H9 (cell line): ENCODE results near the gene SYT7. TPM values are rescaled to one million over a fixed set of nuclear protein-coding genes. Genes with fewer than 3 reads are reported as not detected.

ENCODE experiments used
- DNase-seq: peaks from one replicate; pipeline ENCODE4 v3.0.0-alpha.2; 2017
- H2AFZ ChIP-seq: one replicate; pipeline ENCODE4 v1.6.1; 2013; ENCODE audit warnings: mild to moderate bottlenecking, low read length, control low read depth, moderate library complexity
- H2AK5ac ChIP-seq: 2 replicates; pipeline ENCODE4 v1.6.1; 2013; ENCODE audit warnings: low read length, control low read depth, mixed read lengths; ENCODE audit not compliant: insufficient read length
- H2BK120ac ChIP-seq: one replicate; pipeline ENCODE4 v1.6.1; 2013; ENCODE audit warnings: low read depth, mild to moderate bottlenecking, low read length, control low read depth, inconsistent platforms; ENCODE audit not compliant: poor library complexity, severe bottlenecking
- H2BK12ac ChIP-seq: 2 replicates; pipeline ENCODE4 v1.6.1; 2013; ENCODE audit warnings: low read length, control low read depth, mixed read lengths, low read depth; ENCODE audit not compliant: insufficient read length
- H2BK15ac ChIP-seq: 2 replicates; pipeline ENCODE4 v1.6.1; 2013; ENCODE audit warnings: low read depth, low read length, control low read depth
- H2BK20ac ChIP-seq: one replicate; pipeline ENCODE4 v1.6.1; 2013; ENCODE audit warnings: low read depth, mild to moderate bottlenecking, low read length, control low read depth, inconsistent platforms; ENCODE audit not compliant: poor library complexity, severe bottlenecking
- H2BK5ac ChIP-seq: 2 replicates; pipeline ENCODE4 v1.6.1; 2013; ENCODE audit warnings: low read length, control low read depth, mixed read lengths; ENCODE audit not compliant: insufficient read length
- H3K14ac ChIP-seq: 2 replicates; pipeline ENCODE4 v1.6.1; 2013; ENCODE audit warnings: low read length, control low read depth; ENCODE audit not compliant: insufficient read depth
- H3K18ac ChIP-seq: 2 replicates; pipeline ENCODE4 v1.6.1; 2013; ENCODE audit warnings: low read depth, mild to moderate bottlenecking, mixed read lengths, low read length, control low read depth; ENCODE audit not compliant: insufficient read length
- H3K23ac ChIP-seq: 2 replicates; pipeline ENCODE4 v1.6.1; 2013; ENCODE audit warnings: low read length, control low read depth, mixed read lengths, low read depth; ENCODE audit not compliant: insufficient read length
- H3K23me2 ChIP-seq: 2 replicates; pipeline ENCODE4 v1.6.1; 2013; ENCODE audit warnings: low read depth, mild to moderate bottlenecking, mixed read lengths, low read length, control low read depth; ENCODE audit not compliant: insufficient read length, poor library complexity, severe bottlenecking
- H3K27ac ChIP-seq: 2 replicates; pipeline ENCODE4 v1.5.1; 2013; ENCODE audit warnings: low read length, control low read depth, mixed read lengths, low read depth; ENCODE audit not compliant: insufficient read length
- H3K27me3 ChIP-seq: 2 replicates; pipeline ENCODE4 v1.6.1; 2013; ENCODE audit warnings: low read length, control low read depth, inconsistent platforms; ENCODE audit not compliant: insufficient read depth
- H3K4ac ChIP-seq: 2 replicates; pipeline ENCODE4 v1.6.1; 2013; ENCODE audit warnings: low read depth, mild to moderate bottlenecking, control low read depth, inconsistent platforms, low read length, moderate library complexity
- H3K4me1 ChIP-seq: 2 replicates; pipeline ENCODE4 v1.6.1; 2013; ENCODE audit warnings: low read length, control low read depth, inconsistent platforms; ENCODE audit not compliant: insufficient read depth
- H3K4me2 ChIP-seq: 2 replicates; pipeline ENCODE4 v1.6.1; 2013; ENCODE audit warnings: low read length, control low read depth, mixed read lengths; ENCODE audit not compliant: insufficient read length, insufficient read depth
- H3K56ac ChIP-seq: 2 replicates; pipeline ENCODE4 v1.6.1; 2013; ENCODE audit warnings: low read depth, mild to moderate bottlenecking, mixed read lengths, low read length, control low read depth; ENCODE audit not compliant: insufficient read length
- H3K79me1 ChIP-seq: 2 replicates; pipeline ENCODE4 v1.6.1; 2013; ENCODE audit warnings: low read depth, mild to moderate bottlenecking, moderate library complexity, low read length, control low read depth, inconsistent platforms; ENCODE audit not compliant: insufficient read depth, poor library complexity, severe bottlenecking
- H3K79me2 ChIP-seq: 2 replicates; pipeline ENCODE4 v1.6.1; 2013; ENCODE audit warnings: low read length, control low read depth, inconsistent platforms; ENCODE audit not compliant: insufficient read depth
- H3K9ac ChIP-seq: 2 replicates; pipeline ENCODE4 v1.6.1; 2013; ENCODE audit warnings: low read length, control low read depth, mixed read lengths; ENCODE audit not compliant: insufficient read length; ENCODE audit errors: extremely low read depth
- H3K9me3 ChIP-seq: one replicate; pipeline ENCODE4 v1.6.1; 2013; ENCODE audit warnings: low read depth, low read length, inconsistent platforms; ENCODE audit not compliant: control insufficient read depth
- H3T11ph ChIP-seq: one replicate; pipeline ENCODE4 v1.6.1; 2013; ENCODE audit warnings: mild to moderate bottlenecking, low read length, control low read depth, inconsistent platforms
- H4K20me1 ChIP-seq: one replicate; pipeline ENCODE4 v1.6.1; 2013; ENCODE audit not compliant: control insufficient read depth, insufficient read length, insufficient read depth
- H4K5ac ChIP-seq: 2 replicates; pipeline ENCODE4 v1.6.1; 2013; ENCODE audit warnings: low read depth, mild to moderate bottlenecking, mixed read lengths, low read length, control low read depth; ENCODE audit not compliant: insufficient read length
- H4K8ac ChIP-seq: replicated peaks from 2 replicates; pipeline ENCODE4 v1.6.1; 2013; ENCODE audit warnings: low read length, control low read depth, mixed read lengths, low read depth; ENCODE audit not compliant: insufficient read length
- H4K91ac ChIP-seq: 2 replicates; pipeline ENCODE4 v1.6.1; 2013; ENCODE audit warnings: low read depth, mild to moderate bottlenecking, moderate library complexity, mixed read lengths, low read length, control low read depth; ENCODE audit not compliant: insufficient read length
- H3K27ac Mint-ChIP-seq, 3 experiments: 2 replicates in 2 of 3; 3 replicates in 1 of 3; pipeline ENCODE4 v1.8.0; 2020 to 2021; ENCODE audit warnings: mixed read lengths in 3 of 3, mild to moderate bottlenecking in 1 of 3, moderate library complexity in 1 of 3
- H3K27me3 Mint-ChIP-seq: 2 replicates; pipeline ENCODE4 v1.8.0; 2021; ENCODE audit warnings: low read depth, mild to moderate bottlenecking, moderate library complexity, mixed read lengths
- H3K36me3 Mint-ChIP-seq, 3 experiments: 2 replicates in 2 of 3; 3 replicates in 1 of 3; pipeline ENCODE4 v1.8.0; 2020 to 2021; ENCODE audit warnings: low read depth in 3 of 3, mixed read lengths in 3 of 3; ENCODE audit not compliant: insufficient read depth in 1 of 3
- H3K4me1 Mint-ChIP-seq, 2 experiments: 2 replicates each; pipeline ENCODE4 v1.8.0; 2020; ENCODE audit warnings: mixed read lengths in 2 of 2
- H3K4me3 Mint-ChIP-seq, 2 experiments: 2 replicates in 1 of 2; 3 replicates in 1 of 2; pipeline ENCODE4 v1.8.0; 2020 to 2021; ENCODE audit warnings: mild to moderate bottlenecking in 2 of 2, mixed read lengths in 2 of 2, moderate library complexity in 1 of 2
- H3K9me3 Mint-ChIP-seq, 2 experiments: 2 replicates in 1 of 2; 3 replicates in 1 of 2; pipeline ENCODE4 v1.8.0; 2020; ENCODE audit warnings: mild to moderate bottlenecking in 2 of 2, mixed read lengths in 2 of 2, moderate library complexity in 1 of 2
- WGBS: extraction: QIAGEN DNeasy Blood & Tissue Kit; methylation state at CpG from one replicate; pipeline ENCODE4 v1.1.7; 2013; ENCODE audit warnings: missing lambda C conversion rate, low lambda C conversion rate, mixed read lengths; ENCODE audit not compliant: insufficient read length; ENCODE audit errors: extremely low coverage; 5-methylcytosine and 5-hydroxymethylcytosine counted together
- total RNA-seq: library from RNA; stranded (reverse); gene quantifications from 2 replicates; pipeline ENCODE4 v1.2.1, GENCODE V29; 2021
- TF ChIP-seq, protein P1 (sequence below): fragments of 200-600 bp; sonication (generic); conservative IDR thresholded peaks from 3 replicates; pipeline ENCODE4 v1.8.0; 2021; ENCODE audit warnings: antibody characterized with exemption, mild to moderate bottlenecking

SYT7 gene
- total RNA-seq, 1 experiment from 2014 or later: 8.8 TPM

DNA sequence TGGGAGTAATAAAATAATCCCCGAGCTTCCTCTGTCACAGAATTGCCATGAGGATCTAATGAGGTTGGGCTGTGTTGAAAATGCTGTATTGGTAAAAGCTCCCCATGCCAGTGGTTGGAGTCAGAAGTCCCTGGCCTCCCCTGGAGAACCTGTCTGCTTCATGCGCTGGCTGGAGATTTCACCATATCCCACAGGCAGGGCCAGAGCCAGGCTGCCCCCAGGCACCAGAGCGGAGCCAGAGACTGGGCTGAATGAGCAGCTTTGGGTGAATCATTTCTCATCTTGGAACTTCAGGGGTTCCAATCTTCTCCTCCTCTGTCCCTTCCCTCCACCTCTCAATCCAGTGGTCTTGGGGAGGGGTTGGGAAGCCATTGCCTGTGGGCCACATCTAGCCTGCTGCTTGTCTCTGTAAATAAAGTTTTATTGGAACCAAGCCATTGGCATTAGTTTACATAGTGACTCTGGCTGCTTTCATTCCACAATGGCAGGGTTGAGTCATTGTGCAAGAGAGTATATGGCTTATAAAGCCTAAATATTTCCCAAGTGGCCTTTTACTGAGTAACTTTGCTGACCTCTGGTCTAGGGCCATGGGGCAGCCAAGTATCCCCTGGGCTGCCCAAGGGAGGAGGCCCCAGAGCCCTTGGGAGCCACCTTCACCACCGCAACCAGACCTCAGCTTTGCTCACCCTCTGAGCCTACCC lies 37.1 kb downstream of the SYT7 start:
- no peak overlapping the region for H4K91ac ChIP-seq
- H3K4me1 Mint-ChIP-seq: peaks cover 41 to 58% of the 10 kb centered on the region in 2 experiments
- H2BK120ac ChIP-seq: no peak overlapping the region
- TF ChIP-seq, protein P1, sequence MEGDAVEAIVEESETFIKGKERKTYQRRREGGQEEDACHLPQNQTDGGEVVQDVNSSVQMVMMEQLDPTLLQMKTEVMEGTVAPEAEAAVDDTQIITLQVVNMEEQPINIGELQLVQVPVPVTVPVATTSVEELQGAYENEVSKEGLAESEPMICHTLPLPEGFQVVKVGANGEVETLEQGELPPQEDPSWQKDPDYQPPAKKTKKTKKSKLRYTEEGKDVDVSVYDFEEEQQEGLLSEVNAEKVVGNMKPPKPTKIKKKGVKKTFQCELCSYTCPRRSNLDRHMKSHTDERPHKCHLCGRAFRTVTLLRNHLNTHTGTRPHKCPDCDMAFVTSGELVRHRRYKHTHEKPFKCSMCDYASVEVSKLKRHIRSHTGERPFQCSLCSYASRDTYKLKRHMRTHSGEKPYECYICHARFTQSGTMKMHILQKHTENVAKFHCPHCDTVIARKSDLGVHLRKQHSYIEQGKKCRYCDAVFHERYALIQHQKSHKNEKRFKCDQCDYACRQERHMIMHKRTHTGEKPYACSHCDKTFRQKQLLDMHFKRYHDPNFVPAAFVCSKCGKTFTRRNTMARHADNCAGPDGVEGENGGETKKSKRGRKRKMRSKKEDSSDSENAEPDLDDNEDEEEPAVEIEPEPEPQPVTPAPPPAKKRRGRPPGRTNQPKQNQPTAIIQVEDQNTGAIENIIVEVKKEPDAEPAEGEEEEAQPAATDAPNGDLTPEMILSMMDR: no peak
- no peaks in the 10 kb centered on the region; the same call in none of the 2 replicates for H3K27me3 Mint-ChIP-seq
- no peak overlapping the region for H3K23ac ChIP-seq
- no peaks in the 10 kb centered on the region for H3K27me3 ChIP-seq
- no peak overlapping the region for H2AK5ac ChIP-seq
- no peaks in the 10 kb centered on the region for H4K20me1 ChIP-seq
- H3K18ac ChIP-seq: no peak overlapping the region
- H2BK15ac ChIP-seq: no peak overlapping the region
- H3K23me2 ChIP-seq: peaks cover 3% of the 10 kb centered on the region
- no peaks in the 10 kb centered on the region for H3K79me2 ChIP-seq
- H3T11ph ChIP-seq: no peak overlapping the region
- no peak overlapping the region for H3K27ac Mint-ChIP-seq
- no peak overlapping the region for H3K56ac ChIP-seq
- no peak overlapping the region for H2BK20ac ChIP-seq
- no peak overlapping the region for H3K4me2 ChIP-seq
- no peak overlapping the region for H4K5ac ChIP-seq
- H3K14ac ChIP-seq: no peak overlapping the region
- H2BK5ac ChIP-seq: no peak overlapping the region
- no peak overlapping the region for H3K27ac ChIP-seq
- H2BK12ac ChIP-seq: no peak overlapping the region
- no peak overlapping the region for H2AFZ ChIP-seq
- WGBS: no CpG with 5 or more reads among the region's 4 CpGs
- no peak overlapping the region for H4K8ac ChIP-seq
- DNase-seq: no peak
- no peak overlapping the region for H3K9ac ChIP-seq
- H3K9me3 ChIP-seq: no peaks in the 10 kb centered on the region
- H3K4me3 Mint-ChIP-seq: no peak overlapping the region
- no peaks in the 10 kb centered on the region for H3K9me3 Mint-ChIP-seq
- peaks cover 9% of the 10 kb centered on the region for H3K4me1 ChIP-seq
- H3K36me3 Mint-ChIP-seq: peaks cover 4 to 5% (median 4%) of the 10 kb centered on the region in 3 experiments; a peak in 3 of 7 replicates
- H3K4ac ChIP-seq: no peak overlapping the region
- no peaks in the 10 kb centered on the region for H3K79me1 ChIP-seq
